ENCODE measurements around the gene KIF5B.

GRCh38 chr10:31978156-31978483 lies 78.1 kb downstream of the KIF5B start:
- TF ChIP-seq MYC (IDR thresholded peaks at IDR 0.05; ENCODE audit: low read depth, low read length) (no peak), CTCF (IDR thresholded peaks at IDR 0.05; ENCODE audit: low read depth, low read length) (no peak), MAX (IDR thresholded peaks at IDR 0.05; ENCODE audit: low read depth, low read length) (no peak)
